CD4-positive, alpha-beta T cell (primary cell): ENCODE results near the gene OLFML1. TPM values are rescaled to one million over a fixed set of nuclear protein-coding genes. Genes with fewer than 3 reads are reported as not detected.

Experiments used
- ATAC-seq: fragments of 200-7000 bp; cut with Tn5 transposase; one replicate; pipeline ENCODE4 v1.10.0; 2022; ENCODE audit warnings: mild to moderate bottlenecking; ENCODE audit not compliant: poor library complexity
- CTCF ChIA-PET: fragments of 350-600 bp; sonication (Branson Sonifier 250); formaldehyde crosslinking; loops from one replicate; lab custom pipeline; 2021; ENCODE audit warnings: antibody characterized with exemption, inconsistent platforms; lab: Charles Lee
- POLR2A ChIA-PET: fragments of 350-600 bp; sonication (Branson Sonifier 250); formaldehyde crosslinking; loops from one replicate; lab custom pipeline; 2021; ENCODE audit warnings: antibody characterized with exemption, inconsistent platforms; lab: Charles Lee
- DNase-seq, 14 experiments: peaks; one replicate each; pipeline ENCODE4 v3.0.0-alpha.2; 2013 to 2020; ENCODE audit warnings: mixed read lengths in 2 of 14
- H3K27ac ChIP-seq, 2 donors: one replicate each; pipeline versions ENCODE4 v1.5.1 to v1.7.0; 2013; ENCODE audit warnings: low read length in 2 of 2, low read depth in 1 of 2, mild to moderate bottlenecking in 1 of 2
- H3K27me3 ChIP-seq, 2 experiments: 1 replicate in 1 of 2; 2 replicates in 1 of 2; pipeline versions ENCODE4 v1.6.1 to v1.7.0; 2013; ENCODE audit warnings: low read length in 2 of 2, control low read depth in 1 of 2, mild to moderate bottlenecking in 1 of 2, moderate library complexity in 1 of 2; ENCODE audit not compliant: insufficient read depth in 2 of 2, control insufficient read depth in 1 of 2
- H3K36me3 ChIP-seq: one replicate; pipeline ENCODE4 v1.6.1; 2013; ENCODE audit warnings: low read length, control low read depth; ENCODE audit not compliant: insufficient read depth
- H3K4me1 ChIP-seq: one replicate; pipeline ENCODE4 v1.6.1; 2013; ENCODE audit warnings: low read length, control low read depth; ENCODE audit not compliant: insufficient read depth
- H3K4me3 ChIP-seq: one replicate; pipeline ENCODE4 v1.5.1; 2013; ENCODE audit warnings: mild to moderate bottlenecking, low read length, moderate library complexity
- H3K9me3 ChIP-seq, 2 experiments: 1 replicate in 1 of 2; 2 replicates in 1 of 2; pipeline versions ENCODE4 v1.6.1 to v1.7.0; 2013; ENCODE audit warnings: low read length in 2 of 2, mild to moderate bottlenecking in 2 of 2, control low read depth in 1 of 2, moderate library complexity in 1 of 2; ENCODE audit not compliant: control insufficient read depth in 1 of 2, insufficient read depth in 1 of 2
- H3K27ac Mint-ChIP-seq: one replicate; pipeline ENCODE4 v1.8.0; 2020; ENCODE audit warnings: mixed read lengths
- H3K27me3 Mint-ChIP-seq: one replicate; pipeline ENCODE4 v1.8.0; 2021; ENCODE audit warnings: mixed read lengths
- H3K36me3 Mint-ChIP-seq: one replicate; pipeline ENCODE4 v1.8.0; 2021; ENCODE audit warnings: low read depth, mixed read lengths
- H3K4me1 Mint-ChIP-seq: one replicate; pipeline ENCODE4 v1.8.0; 2021; ENCODE audit warnings: low read depth, mixed read lengths
- H3K4me3 Mint-ChIP-seq: one replicate; pipeline ENCODE4 v1.8.0; 2020; ENCODE audit warnings: mild to moderate bottlenecking, mixed read lengths
- H3K9me3 Mint-ChIP-seq: one replicate; pipeline ENCODE4 v1.8.0; 2020; ENCODE audit warnings: mixed read lengths
- intact Hi-C, 2 experiments: fragments of 100-400 bp; cut with DNase I in 1 of 2; cut with micrococcal nuclease in 1 of 2; formaldehyde crosslinking; loops; one replicate each; pipeline versions ENCODE4 v1.15.1 to v1.9.0; 2023 to 2025; cut with DNase I, micrococcal nuclease
- total RNA-seq, 174 experiments: library from RNA in 2 of 174; stranded (reverse) in 2 of 174; gene quantifications; one replicate each; pipeline ENCODE4 v1.2.3 and lab custom pipeline; 2021 to 2026
- TF ChIP-seq, protein P1 (sequence below): fragments of 200-600 bp; IDR thresholded peaks from one replicate; pipeline ENCODE4 v1.8.0; 2022; ENCODE audit warnings: antibody characterized with exemption, mild to moderate bottlenecking

Gene OLFML1
- total RNA-seq, 2 experiments from 2014 or later: not detected

DNA sequence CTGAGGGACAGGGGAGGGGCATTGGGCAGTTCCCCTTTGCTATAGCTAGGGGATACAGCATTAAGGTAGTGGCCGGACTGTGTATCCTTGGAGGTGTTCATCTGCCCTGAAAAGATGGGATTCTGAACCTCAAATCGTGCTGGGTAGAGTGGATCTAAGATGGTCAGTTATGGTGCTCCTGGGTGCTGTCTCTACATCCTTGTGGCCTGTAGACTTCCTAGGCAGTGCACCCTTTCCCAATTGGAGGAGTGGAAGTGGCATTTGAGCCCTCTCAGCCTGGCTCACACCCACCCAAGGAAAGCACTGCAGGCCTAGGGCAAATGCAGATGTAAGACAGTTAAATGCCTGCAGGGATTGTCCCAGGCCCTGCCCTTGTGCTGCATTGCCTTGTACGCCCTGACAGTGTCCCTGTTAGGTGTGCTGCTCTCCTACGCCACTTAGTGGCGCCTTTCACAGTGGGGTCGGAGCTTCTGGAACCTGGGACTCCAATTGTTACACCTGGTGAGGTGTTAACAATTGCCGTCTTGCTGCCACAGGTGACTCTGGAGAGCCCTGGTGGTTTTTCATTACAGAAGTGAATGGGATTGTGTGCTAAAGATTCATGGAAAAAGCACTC, 63.5 kb downstream of the OLFML1 start:
- Mint-ChIP-seq H3K27me3 (no peaks in the 10 kb centered on the region), H3K36me3 (peaks cover 42% of the 10 kb centered on the region), H3K27ac (no peak overlapping the region), H3K4me1 (peaks cover 26% of the 10 kb centered on the region), H3K9me3 (no peaks in the 10 kb centered on the region), H3K4me3 (no peak overlapping the region)
- Histone ChIP-seq H3K27me3 (no peaks in the 10 kb centered on the region), H3K4me3 (no peak overlapping the region), H3K9me3 (no peaks in the 10 kb centered on the region), H3K36me3 (no peaks in the 10 kb centered on the region), H3K4me1 (no peaks in the 10 kb centered on the region), H3K27ac (no peak overlapping the region)
- ChIA-PET POLR2A (interaction anchor here (1.3 kb wide), 1 partner anchor 36 kb away, joined by 3 read pairs; no protein-coding TSS in a partner anchor), CTCF (interaction anchor here (1.1 kb wide), 1 partner anchor 36 kb away, joined by 3 read pairs; no protein-coding TSS in a partner anchor)
- TF ChIP-seq, protein P1, sequence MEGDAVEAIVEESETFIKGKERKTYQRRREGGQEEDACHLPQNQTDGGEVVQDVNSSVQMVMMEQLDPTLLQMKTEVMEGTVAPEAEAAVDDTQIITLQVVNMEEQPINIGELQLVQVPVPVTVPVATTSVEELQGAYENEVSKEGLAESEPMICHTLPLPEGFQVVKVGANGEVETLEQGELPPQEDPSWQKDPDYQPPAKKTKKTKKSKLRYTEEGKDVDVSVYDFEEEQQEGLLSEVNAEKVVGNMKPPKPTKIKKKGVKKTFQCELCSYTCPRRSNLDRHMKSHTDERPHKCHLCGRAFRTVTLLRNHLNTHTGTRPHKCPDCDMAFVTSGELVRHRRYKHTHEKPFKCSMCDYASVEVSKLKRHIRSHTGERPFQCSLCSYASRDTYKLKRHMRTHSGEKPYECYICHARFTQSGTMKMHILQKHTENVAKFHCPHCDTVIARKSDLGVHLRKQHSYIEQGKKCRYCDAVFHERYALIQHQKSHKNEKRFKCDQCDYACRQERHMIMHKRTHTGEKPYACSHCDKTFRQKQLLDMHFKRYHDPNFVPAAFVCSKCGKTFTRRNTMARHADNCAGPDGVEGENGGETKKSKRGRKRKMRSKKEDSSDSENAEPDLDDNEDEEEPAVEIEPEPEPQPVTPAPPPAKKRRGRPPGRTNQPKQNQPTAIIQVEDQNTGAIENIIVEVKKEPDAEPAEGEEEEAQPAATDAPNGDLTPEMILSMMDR: peak; percentile 57
- DNase-seq (peak in 6 of 14 experiments; percentile 5 to 55 (median 32)), ATAC-seq (peak; percentile 82)
- intact Hi-C loops: loop anchor here (1.0 kb wide), 1 partner anchor 35 kb away; the partner anchor contains the start of gene PPFIBP2 (in 2 of the 2)

DNA sequence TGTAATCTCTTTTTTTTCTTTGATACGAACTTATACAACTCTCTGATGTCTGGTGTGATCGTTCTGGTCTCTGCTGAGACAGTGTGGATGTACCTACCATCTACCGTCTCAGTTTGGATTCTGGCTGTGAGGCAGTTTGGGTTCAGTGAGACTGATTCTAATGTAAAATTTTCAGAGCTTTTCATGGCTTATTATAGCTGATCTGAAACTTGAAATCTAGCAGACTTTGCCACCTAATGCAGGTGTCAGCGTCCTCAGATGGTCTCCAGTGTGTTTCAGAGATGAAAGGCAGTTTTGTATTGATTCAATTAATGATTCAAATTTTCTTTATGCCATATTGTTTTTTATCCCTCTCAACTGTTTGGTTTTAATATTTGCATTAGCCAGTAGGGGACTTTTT, 64.4 kb downstream of the OLFML1 start:
- POLR2A ChIA-PET: interaction anchor here (1.3 to 1.4 kb wide), 2 partner anchors 36 to 37 kb away, joined by 3 read pairs; partner anchors contain the start of gene PPFIBP2
- Mint-ChIP-seq H3K36me3 (peaks cover 51% of the 10 kb centered on the region), H3K4me3 (no peak overlapping the region), H3K27ac (no peak overlapping the region), H3K4me1 (peaks cover 24% of the 10 kb centered on the region), H3K27me3 (no peaks in the 10 kb centered on the region), H3K9me3 (no peaks in the 10 kb centered on the region)
- no peaks in the 10 kb centered on the region for H3K4me1 ChIP-seq
- no peaks in the 10 kb centered on the region for H3K27me3 ChIP-seq
- H3K27ac ChIP-seq: no peak overlapping the region
- H3K36me3 ChIP-seq: no peaks in the 10 kb centered on the region
- DNase-seq (no peak), ATAC-seq (no peak)
- intact Hi-C loops: loop anchor here in 1 of 2 experiments (1.0 kb wide), 1 partner anchor 36 kb away; the partner anchor contains the start of gene PPFIBP2
- TF ChIP-seq, protein P1: no peak
- H3K4me3 ChIP-seq: no peak overlapping the region
- CTCF ChIA-PET: no interaction called here
- no peaks in the 10 kb centered on the region for H3K9me3 ChIP-seq

- no peak for ATAC-seq
- no peaks in the 10 kb centered on the region for H3K27me3 Mint-ChIP-seq
- peaks cover 20% of the 10 kb centered on the region for H3K4me1 Mint-ChIP-seq
- DNase-seq: no peak
- intact Hi-C loops: no loop called here
- CTCF ChIA-PET: no interaction called here
- POLR2A ChIA-PET: no interaction called here
- peaks cover 66% of the 10 kb centered on the region for H3K36me3 Mint-ChIP-seq
- no peak overlapping the region for H3K4me3 ChIP-seq
- H3K9me3 ChIP-seq: no peaks in the 10 kb centered on the region
- H3K27ac Mint-ChIP-seq: no peak overlapping the region
- no peak overlapping the region for H3K4me3 Mint-ChIP-seq
- no peaks in the 10 kb centered on the region for H3K4me1 ChIP-seq
- H3K27ac ChIP-seq: no peak overlapping the region
- no peaks in the 10 kb centered on the region for H3K9me3 Mint-ChIP-seq
- H3K27me3 ChIP-seq: no peaks in the 10 kb centered on the region
- TF ChIP-seq, protein P1: no peak
- no peaks in the 10 kb centered on the region for H3K36me3 ChIP-seq
Measured at GRCh38 chr11:7551571-7551970, 66.3 kb downstream of the OLFML1 start.
